HG02885 (cell line): ENCODE measurements around the gene SMC5.
A peak's percentile ranks its signal among the peaks of the same experiment; 100 is the strongest.
"Not testable (repeated sequence)": the region's sequence is repeated elsewhere in the genome, so short reads cannot be mapped to it uniquely, and the experiment has no call there.

Experiments
- ATAC-seq: cut with Tn5 transposase; IDR thresholded peaks from one replicate; pipeline ENCODE4 v1.9.1; 2021; ENCODE audit warnings: mild to moderate bottlenecking; ENCODE audit not compliant: unreplicated experiment, poor library complexity

The SMC5 gene

DNA sequence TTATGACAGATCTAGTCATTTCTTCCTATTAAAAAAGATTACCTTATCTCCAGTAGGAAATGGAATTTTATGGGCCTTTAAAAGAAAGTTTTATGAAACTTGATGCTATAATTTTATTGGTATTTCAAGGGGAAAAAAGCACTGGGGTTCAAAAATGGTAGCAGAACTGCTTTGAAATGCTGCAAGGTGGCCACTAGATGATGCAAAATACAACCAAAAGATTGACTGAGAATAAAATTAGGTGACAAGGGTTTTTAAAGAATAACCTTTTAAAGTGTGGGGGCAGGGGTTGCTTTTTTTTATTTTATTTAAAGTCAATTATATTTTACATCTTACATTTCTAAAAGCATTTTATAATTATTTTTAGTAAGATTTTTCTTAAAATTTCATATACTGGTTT is 94.0 kb downstream of the SMC5 start:
- ATAC-seq = no peak

GRCh38 chr9:70355801-70356200 is 97.0 kb downstream of the SMC5 start:
- ATAC-seq = no peak

GRCh38 chr9:70362952-70363351 is 104.2 kb downstream of the SMC5 start:
- ATAC-seq = no peak

DNA sequence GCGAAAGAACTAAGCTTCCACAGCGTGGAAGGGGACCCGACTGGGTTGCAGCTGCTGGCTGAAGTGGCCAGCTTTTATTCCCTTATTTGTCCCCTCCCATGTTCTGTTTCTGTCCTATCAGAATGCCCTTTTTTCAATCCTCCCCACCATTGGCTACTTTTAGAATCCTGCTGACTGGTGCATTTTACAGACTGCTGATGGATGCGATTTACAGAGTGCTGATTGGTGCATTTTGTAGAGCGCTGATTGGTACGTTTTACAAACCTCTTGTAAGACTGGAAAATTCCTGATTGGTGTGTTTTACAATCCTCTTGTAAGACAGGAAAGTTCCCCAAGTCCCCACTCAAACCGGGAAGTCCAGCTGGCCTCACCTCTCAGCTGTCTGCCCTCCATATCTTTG is 105.0 kb downstream of the SMC5 start:
- ATAC-seq = no peak

DNA sequence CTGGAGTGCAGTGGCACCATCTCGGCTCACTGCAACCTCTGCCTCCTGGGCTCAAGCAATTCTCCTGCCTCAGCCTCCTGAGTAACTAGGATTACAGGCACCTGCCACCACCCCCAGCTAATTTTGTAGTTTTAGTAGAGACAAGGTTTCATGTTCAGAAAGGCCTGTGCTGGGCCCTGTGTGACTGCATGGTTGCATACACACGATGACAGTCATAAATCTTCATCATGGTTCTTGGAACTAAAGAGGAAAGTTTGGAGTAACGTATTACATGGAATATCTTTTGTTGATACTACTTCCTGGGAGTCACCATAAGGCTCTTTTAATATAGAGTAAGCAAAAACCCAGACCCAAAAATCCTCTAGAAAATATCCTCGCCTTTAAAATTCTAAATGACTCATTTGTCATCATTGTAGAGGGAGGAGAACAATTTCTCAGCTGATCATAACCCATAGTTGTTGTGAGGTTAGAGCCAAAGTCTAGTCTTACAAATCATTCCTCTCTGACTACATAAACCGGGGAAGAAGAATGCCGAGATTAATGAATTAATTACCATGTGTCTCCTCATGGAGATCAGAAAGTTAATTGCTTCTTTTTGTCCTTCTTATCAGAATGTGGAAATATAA is 108.6 kb downstream of the SMC5 start:
- no peak for ATAC-seq

- ATAC-seq = no peak
Measured at GRCh38 chr9:70374962-70375618, 116.3 kb downstream of the SMC5 start.

DNA sequence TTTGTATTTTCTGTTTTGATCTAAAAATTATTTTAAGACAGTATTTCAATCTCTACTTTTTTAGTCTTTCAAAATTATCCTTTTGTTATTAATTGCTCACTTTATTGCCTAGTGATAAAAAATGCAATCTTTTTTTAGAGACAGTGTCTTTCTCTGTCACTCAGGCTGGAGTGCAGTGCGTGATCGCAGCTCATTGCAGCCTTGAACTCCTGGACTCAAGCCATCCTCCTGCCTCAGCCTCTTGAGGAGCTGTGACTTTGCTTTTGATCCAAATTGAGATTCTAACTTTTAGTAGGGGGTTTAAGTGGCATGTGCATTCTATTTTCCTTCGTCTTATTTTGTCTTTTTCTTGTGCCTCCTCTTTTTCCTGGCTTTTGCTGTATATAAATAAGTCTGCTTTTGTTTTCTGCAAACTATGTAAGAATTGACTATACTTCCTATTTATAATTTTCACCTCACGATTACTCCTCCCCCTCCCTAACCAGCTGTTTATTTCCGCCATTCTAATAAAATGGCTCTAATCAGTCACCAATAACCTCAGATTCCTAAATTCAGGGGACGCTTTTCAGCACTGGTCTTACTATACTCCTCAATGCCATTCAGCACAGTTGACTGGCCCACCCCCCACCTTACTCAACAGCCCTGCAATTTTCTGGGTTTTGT is 123.4 kb downstream of the SMC5 start:
- no peak for ATAC-seq

DNA sequence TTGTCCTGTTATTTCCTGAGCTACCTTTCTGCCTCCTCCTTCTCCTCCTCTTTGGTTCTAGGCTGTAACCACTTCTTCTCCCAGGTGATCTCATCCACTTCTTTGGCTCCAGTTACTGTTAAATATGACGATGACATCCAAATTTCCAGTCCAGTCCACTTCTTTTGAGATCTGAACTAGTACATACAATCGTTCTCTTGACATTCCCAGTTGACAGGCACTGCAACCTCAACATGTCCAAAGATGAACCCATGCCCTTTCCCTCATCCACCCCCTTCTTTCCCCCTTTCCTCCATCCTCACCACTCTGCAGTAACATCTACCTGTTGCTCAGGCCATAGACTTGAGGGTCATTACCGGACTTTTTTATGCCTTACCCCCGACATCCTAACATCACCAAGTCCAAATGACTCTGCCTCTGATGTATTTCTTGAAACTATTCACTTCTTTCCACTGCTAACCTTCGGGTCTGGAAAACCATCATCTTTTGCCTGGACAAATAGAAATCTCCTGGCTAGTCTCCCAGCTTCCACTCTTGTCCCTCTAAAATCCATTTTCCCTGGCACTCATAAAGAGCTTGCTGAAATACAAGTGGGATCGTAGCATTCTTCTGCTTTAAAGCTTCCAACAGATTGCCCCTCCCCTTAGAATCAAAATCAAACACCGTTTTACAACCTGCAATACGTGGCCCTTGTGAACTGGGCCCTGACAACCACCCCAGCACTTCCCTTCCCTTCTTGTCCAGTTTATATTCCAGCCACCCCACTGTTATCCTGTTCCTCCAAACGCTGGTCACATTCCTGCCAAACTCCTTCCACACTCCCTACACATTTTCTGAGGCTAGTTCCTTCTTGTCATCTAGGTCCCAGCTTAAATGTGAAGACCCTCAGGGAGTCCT is 124.2 kb downstream of the SMC5 start:
- ATAC-seq = no peak

DNA sequence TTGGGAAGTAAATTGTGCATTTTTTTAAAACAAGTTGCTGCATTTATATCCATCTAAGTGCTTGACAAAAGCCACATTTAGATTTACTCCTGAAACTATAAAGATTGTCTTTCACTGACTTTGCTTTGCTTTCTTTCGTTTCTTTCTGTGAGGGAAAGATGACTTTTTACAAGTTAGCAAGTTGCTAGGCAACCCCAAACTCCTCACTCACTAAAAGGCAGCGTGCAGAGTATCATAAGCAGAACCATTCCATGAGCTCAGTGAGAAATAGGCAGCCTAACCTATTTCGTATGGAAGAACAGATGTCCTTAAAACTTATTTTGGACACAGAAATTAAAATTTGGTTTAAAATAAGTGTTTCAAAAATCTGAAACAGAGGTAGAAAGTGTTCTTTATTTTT is 126.6 kb downstream of the SMC5 start:
- no peak for ATAC-seq

- no peak for ATAC-seq
Measured at GRCh38 chr9:70387663-70388062, 128.9 kb downstream of the SMC5 start.

DNA sequence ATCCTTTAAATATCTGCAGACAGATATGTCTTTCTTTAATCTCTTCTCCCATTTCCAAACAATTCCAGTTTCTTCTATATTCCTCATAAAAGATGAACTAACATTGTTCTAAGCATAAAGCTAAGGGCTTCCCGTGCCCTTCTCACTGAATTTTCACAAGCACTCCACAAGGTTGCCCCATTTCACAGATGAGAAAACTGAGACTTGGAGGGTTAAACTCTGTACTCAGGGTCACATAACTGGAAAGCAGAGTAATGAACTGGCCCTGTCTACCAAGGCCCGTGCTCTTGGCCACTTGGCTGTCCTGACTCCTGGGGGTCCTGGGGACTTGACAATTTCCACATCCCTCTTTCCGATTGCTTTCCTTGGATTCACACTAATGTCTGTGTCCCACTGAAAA is 130.4 kb downstream of the SMC5 start:
- no peak for ATAC-seq

GRCh38 chr9:70389621-70390266 is 131.0 kb downstream of the SMC5 start:
- no peak for ATAC-seq

DNA sequence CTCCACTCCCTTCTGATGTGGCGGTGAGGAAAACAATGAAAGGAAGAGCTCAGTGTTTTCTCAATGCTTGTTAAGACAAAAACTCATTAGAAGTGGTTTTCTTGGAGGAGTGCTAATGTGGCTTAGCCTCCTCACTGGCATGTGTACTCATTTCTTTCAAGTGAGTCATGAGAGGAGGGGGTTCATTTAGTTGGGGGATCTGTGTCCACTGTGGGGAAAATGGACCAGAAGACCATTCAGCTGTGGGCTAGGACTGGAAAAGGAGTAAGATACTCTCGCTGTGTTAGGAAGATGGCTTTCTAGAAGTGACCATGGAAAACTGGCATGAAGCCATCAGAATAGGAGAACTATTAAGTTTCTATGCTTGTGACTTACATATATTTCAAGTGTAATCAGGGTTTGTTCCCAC is 132.2 kb downstream of the SMC5 start:
- no peak for ATAC-seq

DNA sequence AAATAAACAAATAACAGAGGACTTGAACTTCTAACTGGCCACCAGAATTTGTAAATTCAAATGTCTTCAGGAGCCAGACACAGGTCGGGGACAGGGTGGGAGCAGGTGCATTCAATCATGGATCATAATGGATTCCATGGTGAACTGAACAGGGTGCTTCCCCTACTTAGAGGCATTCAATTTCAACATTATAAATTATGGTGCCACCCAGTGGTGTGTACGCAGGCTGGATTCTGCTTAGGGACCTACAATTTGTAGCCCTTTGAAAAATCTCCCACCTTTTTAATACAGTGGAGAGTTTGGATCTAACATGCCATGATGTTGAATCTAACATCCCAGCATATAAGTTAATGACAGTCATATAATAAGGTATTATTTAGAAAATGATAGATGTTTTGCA is 133.4 kb downstream of the SMC5 start:
- no peak for ATAC-seq

DNA sequence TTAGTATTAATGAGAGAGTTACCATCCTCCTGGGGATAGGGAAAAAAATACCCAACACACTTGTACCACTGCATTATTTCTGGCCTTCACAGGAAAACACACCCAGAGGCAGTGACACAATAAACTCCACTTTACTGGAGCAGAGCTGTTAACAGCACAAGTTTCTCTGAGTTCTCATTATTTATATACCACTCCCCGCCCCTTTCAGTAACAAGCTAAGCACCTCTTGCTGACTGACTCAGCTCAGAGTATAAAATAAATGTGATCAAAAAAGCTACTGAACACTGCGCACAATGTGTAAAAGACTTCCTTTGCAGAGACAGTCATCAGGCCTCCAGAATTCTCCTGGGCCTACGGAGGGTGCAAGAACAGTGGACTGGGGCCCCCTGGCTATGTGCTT is 134.1 kb downstream of the SMC5 start:
- no peak for ATAC-seq

GRCh38 chr9:70395652-70396051 is 136.9 kb downstream of the SMC5 start:
- no peak for ATAC-seq

DNA sequence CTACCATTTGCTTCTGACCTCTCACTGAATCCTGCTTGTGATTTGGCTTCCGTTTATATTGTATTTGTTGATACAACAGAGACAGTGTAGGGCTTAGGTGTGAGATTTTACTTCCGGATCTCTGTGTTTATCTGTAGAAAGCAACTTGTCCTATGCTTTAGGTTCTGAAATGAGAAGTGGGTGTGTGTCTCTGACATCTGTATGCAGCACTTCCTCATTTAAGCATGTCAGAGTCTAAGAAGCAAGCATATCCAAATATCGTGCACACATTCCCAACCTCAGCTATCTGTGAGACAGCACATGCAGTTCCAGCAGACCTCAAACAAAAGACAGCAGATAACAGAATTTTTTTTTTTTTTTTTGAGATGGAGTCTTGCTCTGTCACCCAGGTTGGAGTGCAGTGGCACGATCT is 139.4 kb downstream of the SMC5 start:
- ATAC-seq = peak; percentile 99

DNA sequence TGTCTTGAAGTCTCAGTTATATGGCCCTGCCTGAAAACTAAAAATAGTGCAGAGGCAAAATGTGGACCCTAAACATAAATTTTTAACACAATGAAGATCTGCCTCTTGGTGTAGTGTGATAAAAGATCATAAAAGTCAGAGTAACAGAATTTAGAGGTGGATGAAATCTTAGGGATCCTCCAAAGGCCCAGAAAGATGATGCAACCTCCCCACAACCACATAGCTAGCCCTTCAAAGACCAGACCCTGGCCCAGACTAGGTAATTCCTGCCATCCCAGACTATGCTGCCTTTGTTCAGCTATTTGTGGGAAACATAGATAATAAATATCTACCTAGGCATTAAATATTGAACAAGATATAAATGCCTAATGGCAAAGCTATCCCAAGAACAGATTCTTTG is 140.4 kb downstream of the SMC5 start:
- ATAC-seq = no peak

- ATAC-seq = no peak
Measured at GRCh38 chr9:70400107-70400892, 141.5 kb downstream of the SMC5 start.

DNA sequence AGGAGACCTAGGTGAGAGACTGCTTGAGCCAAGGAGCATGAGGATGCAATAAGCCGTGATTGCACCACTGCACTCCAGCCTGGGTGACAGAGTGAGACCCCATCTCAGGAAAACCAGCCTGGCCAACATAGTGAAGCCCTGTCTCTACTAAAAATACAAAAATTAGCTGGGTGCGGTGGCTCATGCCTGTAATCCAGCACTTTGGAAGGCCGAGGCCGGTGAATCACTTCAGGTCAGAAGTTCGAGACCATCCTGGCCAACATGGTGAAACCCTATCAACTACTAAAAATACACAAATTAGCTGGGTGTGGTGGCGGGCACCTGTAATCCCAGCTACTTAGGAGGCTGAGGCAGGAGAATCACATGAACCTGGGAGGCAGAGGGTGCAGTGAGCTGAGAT is 142.5 kb downstream of the SMC5 start:
- ATAC-seq = not testable (repeated sequence)
